SK-N-SH (cell line): Measurements from ENCODE around the gene ZNF2. TPM values are rescaled to one million over a fixed set of nuclear protein-coding genes. Genes with fewer than 3 reads are reported as not detected.

Experiments used
- CTCF ChIA-PET: fragments of 300-600, 350-600 bp; formaldehyde crosslinking; extraction: SDS; loops from one replicate; lab custom pipeline; 2021; lab: Yijun Ruan, JAX
- POLR2A ChIA-PET: fragments of 350-600 bp; sonication (Branson Sonifier 250); formaldehyde crosslinking; extraction: SDS; loops from one replicate; lab custom pipeline; 2020; ENCODE audit warnings: antibody characterized with exemption, inconsistent platforms; lab: Yijun Ruan, JAX
- DNase-seq: peaks from one replicate; pipeline ENCODE4 v3.0.0; 2012
- H2AFZ ChIP-seq: fragments of 200-600 bp; sonication (generic); 2 replicates; pipeline ENCODE4 v1.8.1; 2016; ENCODE audit warnings: antibody characterized with exemption, mild to moderate bottlenecking, low read depth
- H3F3A ChIP-seq: fragments of 200-600 bp; sonication (generic); replicated peaks from 2 replicates; pipeline ENCODE3; 2016; ENCODE audit warnings: antibody characterized with exemption, mild to moderate bottlenecking; ENCODE audit not compliant: insufficient read depth
- H3K27ac ChIP-seq, 2 experiments: fragments of 200-500 bp in 1 of 2; fragments of 200-600 bp in 1 of 2; sonication (Bioruptor generic) in 1 of 2; sonication (generic), shearing (Covaris generic) in 1 of 2; 2 replicates each; pipeline versions ENCODE4 v1.5.1 to v1.6.1; 2014 to 2016; ENCODE audit warnings: low read depth in 2 of 2, inconsistent platforms in 1 of 2, low read length in 1 of 2, mild to moderate bottlenecking in 1 of 2, mixed read lengths in 1 of 2
- H3K27me3 ChIP-seq: fragments of 200-600 bp; sonication (generic), shearing (Covaris generic); 2 replicates; pipeline ENCODE4 v1.6.1; 2016; ENCODE audit warnings: mixed run types; ENCODE audit not compliant: insufficient read depth
- H3K36me3 ChIP-seq, 2 experiments: fragments of 200-500 bp in 1 of 2; fragments of 200-600 bp in 1 of 2; sonication (Bioruptor generic) in 1 of 2; sonication (generic) in 1 of 2; replicated peaks in 1 of 2; 2 replicates each; pipeline versions ENCODE3 to v1.5.1; 2014 to 2016; ENCODE audit warnings: low read length in 1 of 2, mild to moderate bottlenecking in 1 of 2; ENCODE audit not compliant: insufficient read depth in 2 of 2, control insufficient read depth in 1 of 2
- H3K4me1 ChIP-seq, 2 experiments: fragments of 200-500 bp in 1 of 2; fragments of 200-600 bp in 1 of 2; sonication (Bioruptor generic) in 1 of 2; sonication (generic), shearing (Covaris generic) in 1 of 2; 2 replicates each; pipeline versions ENCODE4 v1.5.1 to v1.6.1; 2014 to 2016; ENCODE audit warnings: low read depth in 1 of 2, low read length in 1 of 2, mixed run types in 1 of 2; ENCODE audit not compliant: insufficient read depth in 2 of 2, control insufficient read depth in 1 of 2
- H3K4me2 ChIP-seq: fragments of 200-600 bp; sonication (generic), shearing (Covaris generic); 2 replicates; pipeline ENCODE4 v1.6.1; 2017; ENCODE audit warnings: mixed run types
- H3K4me3 ChIP-seq, 2 experiments: fragments of 200-500 bp in 1 of 2; fragments of 200-600 bp in 1 of 2; sonication (Bioruptor generic) in 1 of 2; sonication (generic), shearing (Covaris generic) in 1 of 2; 2 replicates each; pipeline versions ENCODE4 v1.5.1 to v1.8.1; 2014 to 2016; ENCODE audit warnings: low read depth in 2 of 2, inconsistent platforms in 1 of 2, low read length in 1 of 2, mild to moderate bottlenecking in 1 of 2, mixed read lengths in 1 of 2, moderate library complexity in 1 of 2
- H3K79me2 ChIP-seq: fragments of 200-600 bp; sonication (generic); 2 replicates; pipeline ENCODE4 v1.8.1; 2017; ENCODE audit warnings: mild to moderate bottlenecking; ENCODE audit not compliant: insufficient read depth
- H3K9ac ChIP-seq: fragments of 200-600 bp; sonication (generic); 2 replicates; pipeline ENCODE4 v1.6.1; 2017; ENCODE audit warnings: mixed run types
- H3K9me2 ChIP-seq: fragments of 200-600 bp; sonication (generic); 2 replicates; pipeline ENCODE4 v1.6.1; 2017; ENCODE audit warnings: mixed run types
- H3K9me3 ChIP-seq: fragments of 200-600 bp; sonication (generic); 2 replicates; pipeline ENCODE4 v1.6.1; 2017; ENCODE audit warnings: mixed run types, mild to moderate bottlenecking, moderate library complexity
- H4K20me1 ChIP-seq: fragments of 200-600 bp; sonication (generic); 2 replicates; pipeline ENCODE4 v1.6.1; 2017; ENCODE audit warnings: mild to moderate bottlenecking, mixed run types; ENCODE audit not compliant: insufficient read depth
- CHD2 ChIP-seq: fragments of 150-350 bp; IDR thresholded peaks from 2 replicates; pipeline ENCODE4 v1.6.1; 2018; ENCODE audit warnings: low read length; ENCODE audit not compliant: partially characterized antibody
- ELF1 ChIP-seq: IDR thresholded peaks from 2 replicates; pipeline ENCODE4 v1.4.0; 2012
- FOSL2 ChIP-seq: IDR thresholded peaks from 2 replicates; pipeline ENCODE4 v1.4.0; 2012; ENCODE audit warnings: low read depth, mild to moderate bottlenecking, moderate library complexity, borderline replicate concordance
- FOXJ3 ChIP-seq: sonication (generic); formaldehyde crosslinking; IDR thresholded peaks from 2 replicates; pipeline ENCODE4 v1.5.1; 2020; ENCODE audit warnings: mild to moderate bottlenecking, missing genetic modification reagents
- FOXM1 ChIP-seq: IDR thresholded peaks from 2 replicates; pipeline ENCODE4 v1.4.0; 2012; ENCODE audit warnings: low read depth, mild to moderate bottlenecking
- GABPA ChIP-seq: IDR thresholded peaks from 2 replicates; pipeline ENCODE4 v1.4.0; 2012; ENCODE audit warnings: low read depth, mild to moderate bottlenecking
- GATA2 ChIP-seq: sonication (generic); formaldehyde crosslinking; IDR thresholded peaks from 2 replicates; pipeline ENCODE4 v1.5.0; 2020; ENCODE audit warnings: mild to moderate bottlenecking, missing genetic modification reagents
- JUND ChIP-seq: IDR thresholded peaks from 2 replicates; pipeline ENCODE4 v1.4.0; 2012
- MAX ChIP-seq: IDR thresholded peaks from 2 replicates; pipeline ENCODE4 v1.4.0; 2012; ENCODE audit warnings: low read depth
- MEF2A ChIP-seq: IDR thresholded peaks from 2 replicates; pipeline ENCODE4 v1.4.0; 2012; ENCODE audit warnings: low read depth, borderline replicate concordance
- NFIC ChIP-seq: IDR thresholded peaks from 2 replicates; pipeline ENCODE4 v1.4.0; 2012; ENCODE audit warnings: borderline replicate concordance
- NRF1 ChIP-seq: IDR thresholded peaks from 2 replicates; pipeline ENCODE4 v1.6.1; 2012; ENCODE audit warnings: low read depth, mild to moderate bottlenecking, low read length
- POLR2AphosphoS5 ChIP-seq: IDR thresholded peaks from 2 replicates; pipeline ENCODE4 v1.6.1; 2012; ENCODE audit warnings: low read depth, low read length
- RCOR1 ChIP-seq: fragments of 150-350 bp; IDR thresholded peaks from 2 replicates; pipeline ENCODE4 v1.6.1; 2017; ENCODE audit warnings: antibody characterized with exemption, low read length
- RXRA ChIP-seq: IDR thresholded peaks from 2 replicates; pipeline ENCODE4 v1.4.0; 2012; ENCODE audit warnings: low read depth, mild to moderate bottlenecking, borderline replicate concordance
- SIN3A ChIP-seq: IDR thresholded peaks from 2 replicates; pipeline ENCODE4 v1.6.1; 2012; ENCODE audit warnings: low read depth, mild to moderate bottlenecking, low read length, moderate library complexity, borderline replicate concordance
- WGBS: methylation state at CpG from one replicate; pipeline ENCODE4 v1.1.6; 2017; ENCODE audit warnings: low lambda C conversion rate; 5-methylcytosine and 5-hydroxymethylcytosine counted together
- polyA plus RNA-seq, 3 experiments: library from polyadenylated mRNA; depleted of rRNA; stranded (reverse); fragments of >200 nt; gene quantifications; 2 replicates each; pipeline ENCODE4 v1.2.3, GENCODE V29; 2012
- TF ChIP-seq, protein P1 (sequence below): IDR thresholded peaks from 2 replicates; pipeline ENCODE4; 2012
- TF ChIP-seq, protein P2 (sequence below): fragments of 150-350 bp; IDR thresholded peaks from 2 replicates; pipeline ENCODE4 v1.6.1; 2017; ENCODE audit warnings: antibody characterized with exemption, low read length, low read depth, borderline replicate concordance

The ZNF2 gene
- polyA plus RNA-seq, 1 of the 3 experiments (the other 2 are of a cell fraction) = 1.6 TPM

- Histone ChIP-seq H3K36me3 (peaks cover 6 to 21% of the 10 kb centered on the region in 2 experiments), H3K4me3 (no peak overlapping the region), H3K4me1 (no peaks in the 10 kb centered on the region), H3K9me2 (no peaks in the 10 kb centered on the region), H3K79me2 (no peaks in the 10 kb centered on the region), H3K4me2 (no peak overlapping the region), H3F3A (no peaks in the 10 kb centered on the region), H3K27me3 (no peaks in the 10 kb centered on the region), H3K9me3 (0 out of 2 replicates have a peak, but pooled peaks cover 4% of the 10 kb centered on the region), H2AFZ (no peak overlapping the region)
- POLR2A ChIA-PET = no interaction called here
- DNase-seq = no peak
- TF ChIP-seq JUND (no peak), RCOR1 (no peak), POLR2AphosphoS5 (no peak), RXRA (no peak), NFIC (no peak), FOXJ3 (CRISPR knock-in tag) (no peak), ELF1 (no peak), GATA2 (CRISPR knock-in tag) (no peak), FOXM1 (no peak), MAX (no peak), MEF2A (no peak), SIN3A (no peak), GABPA (no peak), FOSL2 (no peak), NRF1 (no peak), CHD2 (no peak)
- TF ChIP-seq, protein P1, sequence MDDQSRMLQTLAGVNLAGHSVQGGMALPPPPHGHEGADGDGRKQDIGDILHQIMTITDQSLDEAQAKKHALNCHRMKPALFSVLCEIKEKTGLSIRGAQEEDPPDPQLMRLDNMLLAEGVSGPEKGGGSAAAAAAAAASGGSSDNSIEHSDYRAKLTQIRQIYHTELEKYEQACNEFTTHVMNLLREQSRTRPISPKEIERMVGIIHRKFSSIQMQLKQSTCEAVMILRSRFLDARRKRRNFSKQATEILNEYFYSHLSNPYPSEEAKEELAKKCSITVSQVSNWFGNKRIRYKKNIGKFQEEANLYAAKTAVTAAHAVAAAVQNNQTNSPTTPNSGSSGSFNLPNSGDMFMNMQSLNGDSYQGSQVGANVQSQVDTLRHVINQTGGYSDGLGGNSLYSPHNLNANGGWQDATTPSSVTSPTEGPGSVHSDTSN = no peak
- TF ChIP-seq, protein P2, sequence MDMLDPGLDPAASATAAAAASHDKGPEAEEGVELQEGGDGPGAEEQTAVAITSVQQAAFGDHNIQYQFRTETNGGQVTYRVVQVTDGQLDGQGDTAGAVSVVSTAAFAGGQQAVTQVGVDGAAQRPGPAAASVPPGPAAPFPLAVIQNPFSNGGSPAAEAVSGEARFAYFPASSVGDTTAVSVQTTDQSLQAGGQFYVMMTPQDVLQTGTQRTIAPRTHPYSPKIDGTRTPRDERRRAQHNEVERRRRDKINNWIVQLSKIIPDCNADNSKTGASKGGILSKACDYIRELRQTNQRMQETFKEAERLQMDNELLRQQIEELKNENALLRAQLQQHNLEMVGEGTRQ = no peak
- TF ChIP-seq, all 33 proteins: peak for 0
- CTCF ChIA-PET = interaction anchor here (1.9 kb wide), 1 partner anchor 12 kb away, joined by 8 read pairs; no protein-coding TSS in a partner anchor
- Histone ChIP-seq H4K20me1 (no peaks in the 10 kb centered on the region), H3K27ac (no peak overlapping the region), H3K9ac (no peak overlapping the region)
- 84% methylated on average over 3 of the region's 3 CpGs for WGBS
These were observed 54.8 kb downstream of the ZNF2 start for GRCh38 chr2:95220449-95220848.

DNA sequence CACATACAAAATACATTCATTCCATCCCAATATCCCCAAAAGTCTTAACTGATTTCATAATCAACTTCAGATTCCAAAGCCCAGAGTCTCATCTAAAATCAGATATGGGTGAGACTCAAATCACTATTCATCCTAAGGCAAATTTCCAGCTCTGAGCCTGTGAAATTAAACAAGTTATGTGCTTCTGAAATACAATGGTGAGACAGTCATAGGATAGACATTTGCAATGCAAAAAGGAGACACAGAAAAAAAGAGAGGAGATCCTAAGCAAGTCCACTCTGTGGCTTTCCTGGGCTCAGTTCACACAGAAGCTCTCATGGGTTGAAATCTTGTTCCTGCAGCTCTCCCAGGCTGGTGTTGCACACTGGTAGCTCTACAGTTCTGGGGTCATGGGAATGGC, 60.0 kb downstream of the ZNF2 start:
- no peak for TF ChIP-seq MAX
- POLR2A ChIA-PET = no interaction called here
- no peak overlapping the region for H3K4me3 ChIP-seq
- no peaks in the 10 kb centered on the region for H3F3A ChIP-seq
- no peaks in the 10 kb centered on the region for H3K9me3 ChIP-seq
- H4K20me1 ChIP-seq = no peaks in the 10 kb centered on the region
- no peak overlapping the region for H3K4me2 ChIP-seq
- peaks cover 0 to 5% of the 10 kb centered on the region in 2 experiments for H3K36me3 ChIP-seq
- no peak overlapping the region for H2AFZ ChIP-seq
- H3K9ac ChIP-seq = no peak overlapping the region
- no peaks in the 10 kb centered on the region for H3K79me2 ChIP-seq
- DNase-seq = no peak
- no peaks in the 10 kb centered on the region for H3K4me1 ChIP-seq
- no peaks in the 10 kb centered on the region for H3K9me2 ChIP-seq
- no peak overlapping the region for H3K27ac ChIP-seq
- H3K27me3 ChIP-seq = no peaks in the 10 kb centered on the region
- CTCF ChIA-PET = interaction anchor here (0.6 to 1.5 kb wide), 2 partner anchors 13 to 98 kb away, joined by 3 read pairs; no protein-coding TSS in a partner anchor
